ENCODE data around the gene SELENON. TPM values are rescaled to one million over a fixed set of nuclear protein-coding genes. Genes with fewer than 3 reads are reported as not detected.

SELENON gene
- total and polyA plus RNA-seq, 3 donors from 2014 or later: 17.2 to 30.7 (median 29.8) TPM

GRCh38 chr1:25781130-25781433 is 18.9 kb upstream of the SELENON start:
- Histone ChIP-seq H3K36me3 (ENCODE audit: low read depth, missing control alignments) (no peaks in the 10 kb centered on the region), H3K27ac (no peak overlapping the region)
- 85 to 88% methylated on average over 2 to 3 of the region's 3 CpGs for WGBS, 2 donors

GRCh38 chr1:25782608-25783201 is 17.3 kb upstream of the SELENON start:
- intact Hi-C loops (cut with DNase I; ENCODE audit: low total_unique reads): loop anchor here (10.0 kb wide), 1 partner anchor 258 kb away; no protein-coding TSS in a partner anchor
- Histone ChIP-seq H3K27ac (no peak overlapping the region), H3K36me3 (ENCODE audit: low read depth, missing control alignments) (no peaks in the 10 kb centered on the region), H3K27me3 (no peaks in the 10 kb centered on the region), H3K4me3 (no peak overlapping the region), H3K9me3 (no peaks in the 10 kb centered on the region), H3K4me1 (peaks cover 10% of the 10 kb centered on the region)
- DNase-seq: no peak
- TF ChIP-seq CTCF (IDR thresholded peaks at IDR 0.05): no peak
- TF ChIP-seq POLR2A (IDR thresholded peaks at IDR 0.05): no peak
- 80 to 89% methylated on average over 15 to 18 of the region's 18 CpGs for WGBS, 2 donors

More at GRCh38 chr1:25781130-25781433, 18.9 kb upstream of the SELENON start:
- Histone ChIP-seq H3K4me1 (peaks cover 10% of the 10 kb centered on the region), H3K4me3 (no peak overlapping the region), H3K27me3 (no peaks in the 10 kb centered on the region), H3K9me3 (no peaks in the 10 kb centered on the region)
- TF ChIP-seq POLR2A (IDR thresholded peaks at IDR 0.05) (no peak), CTCF (IDR thresholded peaks at IDR 0.05) (no peak)
- DNase-seq: no peak
- intact Hi-C loops (cut with DNase I; ENCODE audit: low total_unique reads): loop anchor here (10.0 kb wide), 1 partner anchor 256 kb away; no protein-coding TSS in a partner anchor

GRCh38 chr1:25784575-25785051 is 15.4 kb upstream of the SELENON start:
- intact Hi-C loops (cut with DNase I; ENCODE audit: low total_unique reads): loop anchor here (10.0 kb wide), 1 partner anchor 260 kb away; no protein-coding TSS in a partner anchor
- no peak for DNase-seq

GRCh38 chr1:25785333-25786067 is 14.5 kb upstream of the SELENON start:
- Histone ChIP-seq H3K27ac (no peak overlapping the region), H3K4me1 (peaks cover 6% of the 10 kb centered on the region), H3K36me3 (ENCODE audit: low read depth, missing control alignments) (no peaks in the 10 kb centered on the region), H3K4me3 (no peak overlapping the region), H3K27me3 (no peaks in the 10 kb centered on the region), H3K9me3 (no peaks in the 10 kb centered on the region)
- 87 to 92% methylated on average over 10 of the region's 10 CpGs for WGBS, 2 donors
- intact Hi-C loops (cut with DNase I; ENCODE audit: low total_unique reads): loop anchor here (10.0 kb wide), 1 partner anchor 261 kb away; no protein-coding TSS in a partner anchor
- TF ChIP-seq CTCF (IDR thresholded peaks at IDR 0.05): no peak
- no peak for TF ChIP-seq POLR2A (IDR thresholded peaks at IDR 0.05)
- DNase-seq: no peak

More at GRCh38 chr1:25784575-25785051, 15.4 kb upstream of the SELENON start:
- TF ChIP-seq POLR2A (IDR thresholded peaks at IDR 0.05) (no peak), CTCF (IDR thresholded peaks at IDR 0.05) (no peak)
- H3K27me3 ChIP-seq: no peaks in the 10 kb centered on the region
- no peak overlapping the region for H3K27ac ChIP-seq
- no peaks in the 10 kb centered on the region for H3K9me3 ChIP-seq
- 66 to 83% methylated on average over 8 to 9 of the region's 9 CpGs for WGBS, 2 donors
- H3K4me3 ChIP-seq: no peak overlapping the region
- peaks cover 10% of the 10 kb centered on the region for H3K4me1 ChIP-seq
- H3K36me3 ChIP-seq (ENCODE audit: low read depth, missing control alignments): no peaks in the 10 kb centered on the region
